GM12873 (cell line): Measurements from ENCODE around the gene PARD3B.

Source experiments
- TF ChIP-seq, protein P1 (sequence below): IDR thresholded peaks from 2 replicates; pipeline ENCODE4 v1.5.1; 2012; ENCODE audit warnings: low read depth, mild to moderate bottlenecking, moderate library complexity, low read length, control low read depth; ENCODE audit not compliant: insufficient read depth; ENCODE audit errors: missing control alignments

Gene PARD3B

GRCh38 chr2:205187731-205188130 is 642.5 kb downstream of the PARD3B start:
- TF ChIP-seq, protein P1, sequence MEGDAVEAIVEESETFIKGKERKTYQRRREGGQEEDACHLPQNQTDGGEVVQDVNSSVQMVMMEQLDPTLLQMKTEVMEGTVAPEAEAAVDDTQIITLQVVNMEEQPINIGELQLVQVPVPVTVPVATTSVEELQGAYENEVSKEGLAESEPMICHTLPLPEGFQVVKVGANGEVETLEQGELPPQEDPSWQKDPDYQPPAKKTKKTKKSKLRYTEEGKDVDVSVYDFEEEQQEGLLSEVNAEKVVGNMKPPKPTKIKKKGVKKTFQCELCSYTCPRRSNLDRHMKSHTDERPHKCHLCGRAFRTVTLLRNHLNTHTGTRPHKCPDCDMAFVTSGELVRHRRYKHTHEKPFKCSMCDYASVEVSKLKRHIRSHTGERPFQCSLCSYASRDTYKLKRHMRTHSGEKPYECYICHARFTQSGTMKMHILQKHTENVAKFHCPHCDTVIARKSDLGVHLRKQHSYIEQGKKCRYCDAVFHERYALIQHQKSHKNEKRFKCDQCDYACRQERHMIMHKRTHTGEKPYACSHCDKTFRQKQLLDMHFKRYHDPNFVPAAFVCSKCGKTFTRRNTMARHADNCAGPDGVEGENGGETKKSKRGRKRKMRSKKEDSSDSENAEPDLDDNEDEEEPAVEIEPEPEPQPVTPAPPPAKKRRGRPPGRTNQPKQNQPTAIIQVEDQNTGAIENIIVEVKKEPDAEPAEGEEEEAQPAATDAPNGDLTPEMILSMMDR, result no peak

DNA sequence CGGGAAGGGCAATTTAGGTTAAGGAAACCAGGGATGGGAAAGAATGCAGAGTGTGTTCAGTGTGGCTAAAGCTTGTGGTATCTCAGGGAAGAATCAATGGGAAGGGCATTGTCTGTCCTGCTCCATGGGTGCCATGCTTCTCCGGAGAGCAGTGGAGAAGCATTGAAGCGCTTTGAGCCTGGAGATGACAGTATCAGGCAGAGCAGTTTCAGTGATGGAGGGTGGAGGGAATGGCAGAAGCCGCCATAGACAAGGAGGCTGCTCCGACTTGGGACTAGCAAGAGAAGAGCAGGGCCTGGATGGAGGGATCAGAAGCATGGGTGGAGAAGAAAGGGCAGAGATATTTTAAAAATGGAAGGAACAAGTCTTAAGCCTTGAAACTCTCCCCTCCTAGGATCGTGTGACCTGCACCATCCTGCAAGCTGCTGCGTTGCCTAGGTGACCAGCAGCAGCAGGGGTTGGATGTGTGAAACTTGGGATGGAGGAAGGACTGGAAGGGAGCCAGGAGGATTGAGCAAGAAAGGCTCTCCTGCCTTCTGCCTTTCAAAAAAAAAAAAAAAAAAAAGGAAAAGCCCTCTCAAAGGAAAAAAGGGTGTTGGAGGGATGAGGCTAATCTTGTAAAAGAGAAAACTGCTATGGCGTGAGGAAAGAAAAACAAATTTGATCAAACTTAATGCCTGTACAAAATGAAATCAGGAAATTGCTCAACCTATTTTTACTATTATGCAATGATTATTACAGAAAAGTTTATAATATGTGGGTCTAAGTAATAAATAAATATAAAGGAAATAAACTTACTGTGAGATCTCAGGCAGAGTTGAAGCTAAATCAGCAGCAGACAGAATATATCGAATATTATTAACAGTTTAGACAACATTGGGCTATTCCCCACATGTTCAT is 643.2 kb downstream of the PARD3B start:
- TF ChIP-seq, protein P1, result no peak

- TF ChIP-seq, protein P1, result no peak
Measured at GRCh38 chr2:205189301-205189700, 644.0 kb downstream of the PARD3B start.

DNA sequence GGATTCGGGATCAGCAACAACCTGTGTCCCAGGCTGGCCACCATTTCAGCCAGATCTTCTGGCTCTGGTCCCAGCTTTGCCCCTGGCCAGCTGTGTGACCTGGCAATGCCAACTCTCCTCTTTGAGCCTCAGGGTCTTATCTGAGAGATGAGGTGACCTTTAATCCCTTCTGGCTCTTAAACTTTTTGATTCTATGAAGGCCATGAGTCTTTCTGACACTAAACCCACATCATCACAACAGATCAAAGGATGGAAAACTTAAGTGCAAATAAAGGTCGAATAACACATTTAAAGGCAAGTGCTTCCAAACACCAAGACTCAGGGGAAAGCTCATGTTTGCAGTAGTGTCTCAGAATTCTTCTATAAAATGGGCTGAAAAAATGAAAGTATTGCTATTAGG is 645.3 kb downstream of the PARD3B start:
- TF ChIP-seq, protein P1, result no peak

DNA sequence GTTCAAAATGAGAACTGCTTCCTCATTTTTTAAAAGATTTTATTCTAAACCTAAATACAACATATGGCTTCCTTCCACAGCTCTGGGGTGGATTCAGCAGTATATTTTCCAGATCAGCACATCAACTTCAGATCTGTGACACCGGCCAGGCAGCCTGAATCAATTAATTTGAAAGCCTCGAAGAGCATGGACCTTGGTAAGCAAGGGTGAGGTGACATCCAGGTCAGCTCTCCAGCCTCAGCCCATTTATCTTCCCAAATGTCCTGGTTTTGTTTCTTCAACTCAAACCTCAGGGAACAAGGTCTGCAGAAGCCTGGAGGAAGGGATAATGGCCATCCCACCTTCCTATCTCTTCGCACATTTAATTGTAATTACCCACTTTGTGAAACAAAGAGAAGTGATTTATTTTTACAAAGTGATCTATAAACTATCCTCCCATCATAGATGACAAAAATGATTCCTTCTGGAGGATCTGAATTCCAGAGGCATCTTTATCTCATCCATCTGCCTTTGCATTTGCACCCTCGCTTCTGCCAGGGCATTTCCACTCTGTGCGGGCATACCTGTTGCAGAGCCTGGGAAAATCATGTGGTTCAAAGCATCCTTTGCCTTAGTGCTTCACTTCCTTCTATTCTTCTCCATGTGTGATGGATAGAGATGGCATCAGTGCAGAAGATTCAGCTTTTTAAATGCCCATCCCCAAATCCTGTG is 648.0 kb downstream of the PARD3B start:
- TF ChIP-seq, protein P1, result no peak

DNA sequence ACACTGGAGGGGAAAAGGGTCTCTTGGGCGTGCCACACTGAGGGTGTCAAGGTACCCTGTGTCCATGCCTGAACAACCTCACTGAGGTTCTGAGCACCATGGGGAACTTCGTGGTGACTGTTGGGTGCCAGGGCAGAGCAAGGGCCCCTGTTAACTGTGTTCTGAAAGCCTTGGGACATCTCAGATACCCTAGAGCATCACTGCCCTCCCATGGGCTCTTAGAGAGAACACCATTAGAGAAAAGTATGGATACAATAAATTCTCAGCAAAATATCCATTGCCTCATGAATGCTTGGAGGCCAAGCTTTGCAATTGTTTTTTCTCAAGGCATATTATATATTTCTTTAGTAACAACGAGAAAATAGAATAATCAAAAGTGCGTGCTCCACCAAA is 648.6 kb downstream of the PARD3B start:
- TF ChIP-seq, protein P1, result no peak

DNA sequence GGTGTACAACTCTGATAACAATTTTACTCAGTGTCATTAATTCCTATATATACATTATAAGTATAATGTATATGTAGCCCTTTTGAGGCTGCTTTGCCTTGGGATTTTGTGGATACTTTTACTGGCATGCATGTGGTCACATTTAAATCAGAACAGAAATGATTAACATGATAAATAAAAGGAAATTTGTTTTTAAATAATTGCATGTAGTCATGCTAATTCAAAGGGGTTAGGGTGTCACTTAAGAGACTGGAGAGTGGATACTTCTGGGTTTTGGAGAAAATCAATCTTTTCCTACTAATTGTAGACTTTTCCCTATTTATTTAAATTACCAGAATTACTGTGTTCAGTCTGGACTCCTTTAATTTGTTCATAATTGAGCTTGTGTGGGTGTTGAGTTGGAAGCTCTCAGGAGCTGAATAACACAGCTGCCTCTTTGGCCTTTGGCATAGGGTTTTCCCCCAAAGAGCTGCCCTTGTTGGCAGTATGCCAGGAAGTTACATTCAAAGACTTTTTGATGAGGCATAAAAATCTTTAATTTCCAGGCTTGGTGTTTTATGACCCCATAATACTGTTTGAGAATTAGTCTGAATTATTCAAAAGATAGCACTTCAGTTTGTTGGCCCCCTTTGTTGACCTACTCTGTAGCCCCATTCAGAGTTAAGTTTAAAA is 652.3 kb downstream of the PARD3B start:
- TF ChIP-seq, protein P1, result no peak
